HG03439 (cell line): ENCODE results near the gene GOLPH3.
"Not testable (repeated sequence)": the region's sequence is repeated elsewhere in the genome, so short reads cannot be mapped to it uniquely, and the experiment has no call there.

ENCODE experiments used
- ATAC-seq: cut with Tn5 transposase; IDR thresholded peaks from one replicate; pipeline ENCODE4 v1.9.1; 2021; ENCODE audit warnings: mild to moderate bottlenecking, moderate library complexity; ENCODE audit not compliant: unreplicated experiment

The GOLPH3 gene

GRCh38 chr5:32138839-32139493 lies 35.2 kb downstream of the GOLPH3 start:
- ATAC-seq, result no peak

GRCh38 chr5:32136342-32136741 lies 37.8 kb downstream of the GOLPH3 start:
- no peak for ATAC-seq

GRCh38 chr5:32135086-32135485 lies 39.0 kb downstream of the GOLPH3 start:
- no peak for ATAC-seq

DNA sequence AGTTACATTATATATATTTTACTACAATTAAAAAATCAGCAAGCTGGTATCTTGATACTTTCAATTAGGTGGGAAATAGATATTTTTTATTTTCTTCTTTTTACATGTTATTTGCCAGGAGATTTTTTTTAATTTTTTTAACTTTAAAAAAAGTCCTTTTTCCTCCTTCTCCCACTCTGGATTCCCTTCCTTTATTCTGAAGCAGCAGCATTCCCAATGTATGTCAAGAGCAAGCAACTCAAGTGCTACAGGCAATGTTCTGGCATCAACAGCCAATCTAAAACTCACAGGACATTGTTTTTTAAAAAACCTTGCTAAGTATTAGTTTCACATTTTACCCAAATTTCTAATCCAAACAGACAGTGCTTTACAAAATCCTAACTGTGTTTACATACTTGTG lies 41.4 kb downstream of the GOLPH3 start:
- ATAC-seq, result no peak

GRCh38 chr5:32131604-32132003 lies 42.5 kb downstream of the GOLPH3 start:
- no peak for ATAC-seq

- no peak for ATAC-seq
Observed at GRCh38 chr5:32130865-32131264, 43.3 kb downstream of the GOLPH3 start.

DNA sequence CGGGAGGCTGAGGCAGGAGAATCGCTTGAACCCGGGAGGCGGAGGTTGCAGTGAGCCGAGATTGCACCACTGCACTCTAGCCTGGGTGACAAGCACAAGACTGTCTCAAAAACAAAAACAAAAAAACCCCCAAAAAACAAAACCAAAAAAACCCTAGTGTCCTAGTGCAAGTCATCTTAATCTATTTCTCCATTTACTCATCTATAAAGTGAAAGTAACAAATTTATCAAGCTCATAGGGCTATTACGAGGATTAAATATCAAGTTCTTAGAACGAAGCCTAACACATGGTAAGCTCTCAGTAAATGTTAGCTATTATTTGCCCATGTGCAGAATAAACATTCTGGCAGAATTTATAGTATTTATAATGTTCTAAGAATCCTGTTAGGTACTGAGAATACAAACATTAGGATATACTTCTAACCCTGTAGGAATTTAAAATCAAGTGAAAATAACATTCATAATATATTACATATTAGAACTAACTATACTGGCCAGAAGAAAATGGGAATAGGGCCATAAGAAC lies 45.0 kb downstream of the GOLPH3 start:
- no peak for ATAC-seq

- ATAC-seq, result no peak
Observed at GRCh38 chr5:32127711-32128110, 46.4 kb downstream of the GOLPH3 start.

- ATAC-seq, result no peak
Observed at GRCh38 chr5:32126691-32127090, 47.4 kb downstream of the GOLPH3 start.

DNA sequence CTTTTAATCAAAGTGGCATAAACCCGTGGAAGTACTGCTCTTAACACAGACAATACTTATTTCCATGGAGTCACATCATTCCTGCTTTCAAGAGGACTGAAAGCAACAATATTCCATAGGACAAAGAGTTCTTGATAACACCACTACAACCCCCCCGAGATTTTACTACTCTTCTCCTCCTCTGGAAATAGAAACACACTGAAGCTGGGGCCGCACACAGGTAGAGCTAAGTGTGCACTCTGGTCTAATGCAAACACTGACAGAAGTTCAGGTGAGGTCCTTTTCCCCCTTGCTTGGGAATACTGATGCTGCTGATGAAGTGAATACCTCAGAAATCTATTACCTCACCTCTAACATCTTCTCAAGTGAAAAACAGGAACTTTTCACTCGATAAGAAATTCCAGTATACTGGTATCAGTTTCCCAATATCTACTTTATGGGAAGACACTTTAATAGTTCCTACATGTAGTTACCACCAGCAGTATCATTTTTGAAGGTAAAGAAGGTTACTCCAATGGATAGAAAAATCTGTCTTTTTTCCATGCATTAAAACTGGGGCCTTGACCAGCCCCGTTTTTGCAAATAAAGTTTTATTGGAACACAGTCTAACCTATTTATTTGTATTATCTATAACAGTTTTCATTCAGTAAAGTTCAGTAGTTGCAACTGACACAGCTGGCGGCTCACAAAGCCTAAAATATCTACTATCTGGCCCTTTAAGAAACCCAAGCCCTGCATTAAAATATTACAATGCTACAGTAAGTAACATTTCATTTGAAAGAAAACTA lies 50.0 kb downstream of the GOLPH3 start:
- ATAC-seq, result no peak

- no peak for ATAC-seq
Observed at GRCh38 chr5:32123058-32123805, 50.9 kb downstream of the GOLPH3 start.

DNA sequence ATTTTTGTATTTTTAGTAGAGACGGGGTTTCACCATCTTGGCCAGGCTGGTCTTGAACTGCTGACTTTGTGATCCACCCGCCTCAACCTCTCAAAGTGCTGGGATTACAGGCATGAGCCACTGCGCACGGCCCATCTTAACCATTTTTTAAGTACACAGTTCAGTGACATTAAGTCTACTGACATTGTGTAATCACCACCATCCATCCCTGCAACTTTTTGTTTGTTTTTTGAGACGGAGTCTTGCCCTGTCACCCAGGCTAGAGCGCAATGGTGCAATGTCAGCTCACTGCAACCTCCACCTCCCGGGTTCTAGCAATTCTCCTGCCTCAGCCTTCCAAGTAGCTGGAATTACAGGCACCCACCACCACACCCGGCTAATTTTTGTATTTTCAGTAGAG lies 55.2 kb downstream of the GOLPH3 start:
- ATAC-seq, result not testable (repeated sequence)

GRCh38 chr5:32116574-32117313 lies 57.4 kb downstream of the GOLPH3 start:
- ATAC-seq, result no peak

DNA sequence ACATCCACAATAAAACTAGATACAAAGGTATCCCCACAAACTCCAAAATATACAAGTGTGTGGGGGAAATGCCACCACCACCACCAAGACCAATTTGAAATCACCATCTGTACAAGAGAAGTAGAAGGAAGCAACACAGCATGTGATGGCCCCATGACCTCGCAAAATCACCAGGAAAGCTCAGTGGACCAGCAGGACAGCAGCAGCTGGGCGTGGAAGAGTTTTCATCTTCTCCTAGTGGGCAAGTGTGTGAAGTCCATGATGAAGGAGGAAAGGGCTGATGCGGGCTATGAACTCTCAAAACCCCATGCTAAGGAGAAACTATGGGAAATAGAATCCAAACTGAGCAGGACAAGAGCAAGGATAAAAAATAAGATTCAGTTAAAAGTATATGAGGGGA lies 58.1 kb downstream of the GOLPH3 start:
- no peak for ATAC-seq

GRCh38 chr5:32110111-32110696 lies 63.9 kb downstream of the GOLPH3 start:
- ATAC-seq, result no peak

DNA sequence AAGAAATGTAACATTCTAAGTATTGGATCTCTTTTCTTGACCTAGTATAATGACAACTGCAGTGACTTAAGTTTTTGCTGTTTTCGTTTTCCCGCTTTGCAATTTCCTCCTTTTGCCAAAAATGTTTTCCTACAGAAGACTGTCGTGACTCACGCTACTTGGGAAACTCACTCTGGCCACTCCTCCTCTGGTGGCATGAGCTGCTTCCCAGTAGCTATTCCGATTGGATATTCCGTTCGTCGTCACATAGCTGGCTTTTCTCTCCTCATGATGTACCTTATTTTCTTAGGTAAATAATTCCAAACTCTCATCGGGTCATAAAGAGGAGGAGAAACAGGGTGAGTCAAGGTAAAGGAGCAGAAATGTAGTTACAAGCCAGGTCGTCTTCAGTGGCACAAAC lies 64.9 kb downstream of the GOLPH3 start:
- no peak for ATAC-seq

- ATAC-seq, result no peak
Observed at GRCh38 chr5:32108167-32108566, 66.0 kb downstream of the GOLPH3 start.

DNA sequence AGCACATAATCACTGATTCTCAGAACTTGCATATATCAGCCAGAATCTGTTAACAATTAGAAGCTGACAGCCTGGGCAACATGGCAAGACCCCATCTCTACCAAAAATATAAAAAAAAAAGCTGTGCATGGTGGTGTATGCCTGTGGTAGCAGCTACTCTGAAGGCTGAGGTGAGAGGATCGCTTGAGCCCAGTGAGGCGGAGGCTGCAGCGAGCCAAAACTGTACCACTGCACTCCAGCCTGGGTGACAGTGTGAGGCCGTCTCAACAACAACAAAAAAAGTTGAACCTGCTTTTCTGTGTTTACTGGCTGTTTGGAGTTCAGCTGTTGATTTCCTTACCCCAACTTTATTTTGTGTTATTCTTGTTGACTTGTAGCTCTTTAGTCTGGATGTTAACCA lies 66.8 kb downstream of the GOLPH3 start:
- no peak for ATAC-seq

GRCh38 chr5:32103521-32103920 lies 70.6 kb downstream of the GOLPH3 start:
- ATAC-seq, result no peak

GRCh38 chr5:32102254-32102986 lies 71.7 kb downstream of the GOLPH3 start:
- no peak for ATAC-seq
